Lung (tissue), 12 donors: ENCODE data around the gene CACNG3. TPM values are rescaled to one million over a fixed set of nuclear protein-coding genes. Genes with fewer than 3 reads are reported as not detected.

ENCODE experiments used
- ATAC-seq: fragments of 200-7000 bp; cut with Tn5 transposase; one replicate; pipeline ENCODE4 v1.9.1; 2020; ENCODE audit warnings: moderate number of reproducible peaks; ENCODE audit not compliant: insufficient read depth, low FRiP score
- DNase-seq, 3 donors: peaks; one replicate each; pipeline ENCODE4 v3.0.0-alpha.2; 2013 to 2017
- H3K27ac ChIP-seq, 2 donors: one replicate each; pipeline ENCODE4 v1.5.1; 2013; ENCODE audit warnings: mild to moderate bottlenecking in 2 of 2, moderate library complexity in 2 of 2, control low read depth in 1 of 2, inconsistent platforms in 1 of 2, low read depth in 1 of 2, low read length in 1 of 2
- H3K27me3 ChIP-seq, 3 donors: one replicate each; pipeline ENCODE4 v1.5.1; 2013; ENCODE audit warnings: low read length in 2 of 3; ENCODE audit not compliant: control insufficient read depth in 3 of 3, insufficient read depth in 3 of 3
- H3K36me3 ChIP-seq, 4 donors: one replicate each; pipeline ENCODE4 v1.5.1; 2013; ENCODE audit warnings: low read length in 4 of 4, mild to moderate bottlenecking in 1 of 4, moderate library complexity in 1 of 4; ENCODE audit not compliant: control insufficient read depth in 4 of 4, insufficient read depth in 4 of 4
- H3K4me1 ChIP-seq, 5 donors: one replicate each; pipeline ENCODE4 v1.5.1; 2013; ENCODE audit warnings: low read length in 5 of 5, mild to moderate bottlenecking in 2 of 5, moderate library complexity in 1 of 5; ENCODE audit not compliant: control insufficient read depth in 5 of 5, insufficient read depth in 5 of 5
- H3K4me3 ChIP-seq: one replicate; pipeline ENCODE4 v1.5.1; 2013; ENCODE audit warnings: mild to moderate bottlenecking, control low read depth, moderate library complexity
- H3K9ac ChIP-seq, 2 donors: one replicate each; pipeline ENCODE4 v1.5.1; 2013; ENCODE audit warnings: low read length in 2 of 2, control low read depth in 1 of 2; ENCODE audit not compliant: insufficient read depth in 1 of 2
- H3K9me3 ChIP-seq, 4 donors: one replicate each; pipeline ENCODE4 v1.5.1; 2013; ENCODE audit warnings: low read length in 3 of 4, mild to moderate bottlenecking in 1 of 4, moderate library complexity in 1 of 4; ENCODE audit not compliant: control insufficient read depth in 4 of 4, insufficient read depth in 3 of 4
- WGBS, 2 donors: extraction: QIAGEN DNeasy Blood & Tissue Kit; methylation state at CpG; one replicate each; pipeline ENCODE4 v1.1.7; 2013; 5-methylcytosine and 5-hydroxymethylcytosine counted together
- polyA plus RNA-seq, 2 donors: library from polyadenylated mRNA; stranded (reverse); fragments of 200-250 nt; gene quantifications; one replicate each; pipeline ENCODE4 v1.2.1, GENCODE V29; 2013
- total RNA-seq, 2 donors: library from RNA; depleted of rRNA in 1 of 2; stranded (reverse); fragments of >200 nt in 1 of 2; gene quantifications; one replicate each; pipeline ENCODE4 v1.2.1, GENCODE V29; 2014 to 2021
- TF ChIP-seq, protein P1 (sequence below): IDR thresholded peaks from 2 replicates; pipeline ENCODE4 v1.5.1; 2012; ENCODE audit warnings: mild to moderate bottlenecking; ENCODE audit errors: control extremely low read depth, extremely low read depth
- donor health status: control.
- donor health status: control.
- donor health status: Bipolar disorder and iron deficiency.
- donor health status: healthy.
- donor health status: DM: yes; HTN: yes; CAD: no.

CACNG3 gene
- total and polyA plus RNA-seq, 4 donors = not detected

DNA sequence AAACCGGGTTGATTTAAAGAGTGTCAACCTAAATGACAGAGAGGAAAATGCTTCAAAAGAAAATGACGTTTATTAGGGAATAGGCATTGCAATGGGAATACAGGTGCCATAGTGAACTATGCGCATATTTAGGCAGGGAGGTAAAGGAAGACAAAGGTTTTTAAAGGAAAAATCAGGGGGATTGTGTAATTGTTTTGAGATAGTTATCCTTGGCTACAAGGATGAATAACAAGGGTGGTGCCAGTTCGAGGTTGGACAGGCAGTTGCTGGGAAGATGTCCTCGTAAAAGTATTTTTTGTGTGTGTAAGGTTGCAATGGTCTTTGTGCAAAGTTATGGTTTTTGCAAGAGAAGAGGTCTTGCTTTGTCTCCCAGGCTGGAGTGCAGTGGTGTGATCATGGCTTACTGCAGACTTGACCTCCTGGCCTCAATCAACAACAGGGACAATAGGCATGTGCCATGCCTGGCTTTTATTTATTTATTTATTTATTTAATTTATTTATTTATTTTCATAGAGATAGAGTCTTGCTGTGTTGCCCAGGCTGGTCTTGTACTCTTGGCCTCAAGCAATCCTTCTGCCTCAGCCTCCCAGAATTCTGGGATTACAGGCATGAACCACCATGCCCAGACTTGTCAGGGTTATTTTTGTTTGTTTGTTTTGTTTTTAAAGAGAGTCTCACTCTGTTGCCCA lies 63.1 kb downstream of the CACNG3 start:
- H3K4me3 ChIP-seq = no peak overlapping the region
- no peak for ATAC-seq
- peaks cover 0 to 7% (median 0%) of the 10 kb centered on the region in 3 donors for H3K27me3 ChIP-seq
- H3K4me1 ChIP-seq = no peaks in the 10 kb centered on the region
- WGBS, 2 donors = 75 to 76% methylated on average over 5 of the region's 5 CpGs
- TF ChIP-seq, protein P1, sequence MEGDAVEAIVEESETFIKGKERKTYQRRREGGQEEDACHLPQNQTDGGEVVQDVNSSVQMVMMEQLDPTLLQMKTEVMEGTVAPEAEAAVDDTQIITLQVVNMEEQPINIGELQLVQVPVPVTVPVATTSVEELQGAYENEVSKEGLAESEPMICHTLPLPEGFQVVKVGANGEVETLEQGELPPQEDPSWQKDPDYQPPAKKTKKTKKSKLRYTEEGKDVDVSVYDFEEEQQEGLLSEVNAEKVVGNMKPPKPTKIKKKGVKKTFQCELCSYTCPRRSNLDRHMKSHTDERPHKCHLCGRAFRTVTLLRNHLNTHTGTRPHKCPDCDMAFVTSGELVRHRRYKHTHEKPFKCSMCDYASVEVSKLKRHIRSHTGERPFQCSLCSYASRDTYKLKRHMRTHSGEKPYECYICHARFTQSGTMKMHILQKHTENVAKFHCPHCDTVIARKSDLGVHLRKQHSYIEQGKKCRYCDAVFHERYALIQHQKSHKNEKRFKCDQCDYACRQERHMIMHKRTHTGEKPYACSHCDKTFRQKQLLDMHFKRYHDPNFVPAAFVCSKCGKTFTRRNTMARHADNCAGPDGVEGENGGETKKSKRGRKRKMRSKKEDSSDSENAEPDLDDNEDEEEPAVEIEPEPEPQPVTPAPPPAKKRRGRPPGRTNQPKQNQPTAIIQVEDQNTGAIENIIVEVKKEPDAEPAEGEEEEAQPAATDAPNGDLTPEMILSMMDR = no peak
- H3K36me3 ChIP-seq = no peaks in the 10 kb centered on the region
- H3K9me3 ChIP-seq = no peaks in the 10 kb centered on the region
- H3K9ac ChIP-seq = no peak overlapping the region
- H3K27ac ChIP-seq = no peak overlapping the region
- no peak for DNase-seq

DNA sequence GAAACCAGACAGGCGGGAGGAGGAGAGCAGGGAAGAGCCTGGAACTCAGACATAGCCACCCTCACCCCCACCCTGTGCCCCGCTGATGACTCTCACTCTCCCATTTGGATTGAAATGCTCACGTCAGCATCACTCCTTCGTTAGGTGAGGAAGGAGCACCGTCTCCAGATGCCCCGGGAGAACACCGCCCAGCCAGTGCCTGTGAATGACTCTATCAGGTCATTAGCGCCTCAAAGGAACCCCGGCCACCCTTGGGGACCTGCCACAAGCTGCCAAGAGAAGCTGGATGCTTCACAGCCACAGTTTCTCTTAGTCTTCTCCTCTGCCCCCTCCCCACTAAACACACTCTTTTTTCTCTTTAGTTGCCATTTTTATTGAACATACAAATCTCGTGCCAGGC lies 66.0 kb downstream of the CACNG3 start:
- Histone ChIP-seq H3K36me3 (no peaks in the 10 kb centered on the region), H3K27me3 (peaks cover 0 to 11% (median 0%) of the 10 kb centered on the region in 3 donors), H3K4me1 (no peaks in the 10 kb centered on the region), H3K4me3 (no peak overlapping the region), H3K9ac (no peak overlapping the region), H3K27ac (no peak overlapping the region), H3K9me3 (peaks cover 0 to 5% (median 0%) of the 10 kb centered on the region in 4 donors)
- TF ChIP-seq, protein P1 = no peak
- DNase-seq = no peak
- ATAC-seq = no peak
- WGBS, 2 donors = 32 to 47% methylated on average over 10 of the region's 10 CpGs

DNA sequence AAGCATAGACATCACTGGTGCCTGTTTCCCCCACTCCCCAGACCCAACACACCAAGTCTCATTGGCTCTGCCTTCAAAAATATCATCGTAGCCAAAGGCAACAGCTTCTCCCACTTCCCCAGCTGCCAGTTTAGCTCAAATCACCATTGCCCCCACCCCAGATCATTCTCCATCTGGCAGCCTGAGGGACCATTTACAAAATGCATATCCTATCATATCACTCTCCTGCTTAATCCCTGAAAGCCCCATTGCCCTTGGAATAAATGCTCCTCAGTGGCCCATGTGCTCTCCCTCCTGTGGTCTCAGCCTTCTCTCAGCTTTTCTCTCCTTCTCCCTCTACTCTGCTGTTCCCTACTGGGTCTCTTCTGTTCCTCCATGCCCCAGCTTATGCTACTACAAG lies 68.3 kb downstream of the CACNG3 start:
- TF ChIP-seq, protein P1 = no peak
- Histone ChIP-seq H3K36me3 (no peaks in the 10 kb centered on the region), H3K4me3 (no peak overlapping the region), H3K9ac (no peak overlapping the region), H3K4me1 (no peaks in the 10 kb centered on the region), H3K27me3 (peaks cover 0 to 11% (median 0%) of the 10 kb centered on the region in 3 donors), H3K27ac (no peak overlapping the region), H3K9me3 (peaks cover 0 to 5% (median 0%) of the 10 kb centered on the region in 4 donors)
- DNase-seq (no peak), ATAC-seq (no peak)
- WGBS, 2 donors = 67 to 95% methylated on average over 1 of the region's 1 CpG
